K562 (cell line): ENCODE results near the gene METTL2B. TPM values are rescaled to one million over a fixed set of nuclear protein-coding genes. Genes with fewer than 3 reads are reported as not detected.

Source experiments
- CHD1 ChIP-seq: fragments of 200-600 bp; sonication (generic); IDR thresholded peaks from one replicate; pipeline ENCODE4 v1.6.1; 2012; ENCODE audit warnings: mild to moderate bottlenecking, moderate library complexity, low read length, inconsistent platforms
- FOXA3 ChIP-seq, 2 experiments: fragments of 450-650 bp in 1 of 2; sonication (generic) in 1 of 2; formaldehyde crosslinking; IDR thresholded peaks in 1 of 2; conservative IDR thresholded peaks in 1 of 2; 2 replicates each; pipeline versions ENCODE4 v1.4.0 to v1.8.0; 2020 to 2022; ENCODE audit warnings: mild to moderate bottlenecking in 2 of 2, missing genetic modification reagents in 1 of 2
- FOXK2 ChIP-seq, 2 experiments: fragments of 450-650 bp; IDR thresholded peaks in 1 of 2; conservative IDR thresholded peaks in 1 of 2; 2 replicates each; pipeline ENCODE4 v1.6.1; 2016; ENCODE audit warnings: low read depth in 2 of 2, mild to moderate bottlenecking in 1 of 2
- GABPB1 ChIP-seq: sonication (generic); formaldehyde crosslinking; IDR thresholded peaks from 2 replicates; pipeline ENCODE4 v1.8.0; 2022; ENCODE audit warnings: mild to moderate bottlenecking, missing genetic modification reagents
- GATAD2A ChIP-seq: fragments of 450-650 bp; IDR thresholded peaks from 2 replicates; pipeline ENCODE4 v1.6.1; 2017
- HDAC8 ChIP-seq: fragments of 450-650 bp; IDR thresholded peaks from 2 replicates; pipeline ENCODE4 v1.6.1; 2016; ENCODE audit warnings: mild to moderate bottlenecking, missing genetic modification characterization, moderate library complexity, missing compliant biosample characterization
- KLF16 ChIP-seq: IDR thresholded peaks from 2 replicates; pipeline ENCODE4 v1.6.1; 2016; ENCODE audit warnings: antibody characterized with exemption
- KLF6 ChIP-seq: fragments of 250-450 bp; sonication (Bioruptor Pico); IDR thresholded peaks from 2 replicates; pipeline ENCODE4 v1.4.0; 2020; ENCODE audit warnings: mild to moderate bottlenecking, moderate library complexity, borderline replicate concordance
- MAZ ChIP-seq, 2 experiments: fragments of 450-650 bp in 1 of 2; sonication (generic) in 1 of 2; formaldehyde crosslinking; IDR thresholded peaks in 1 of 2; conservative IDR thresholded peaks in 1 of 2; 2 replicates each; pipeline versions ENCODE4 v1.4.0 to v1.5.0; 2020; ENCODE audit warnings: mild to moderate bottlenecking in 1 of 2, missing genetic modification reagents in 1 of 2
- NCOR1 ChIP-seq: fragments of 450-650 bp; IDR thresholded peaks from 2 replicates; pipeline ENCODE4 v1.6.1; 2016; ENCODE audit warnings: mild to moderate bottlenecking, moderate library complexity
- NFRKB ChIP-seq: fragments of 450-650 bp; IDR thresholded peaks from 2 replicates; pipeline ENCODE4 v1.6.1; 2016; ENCODE audit warnings: low read depth
- PHF21A ChIP-seq: fragments of 450-650 bp; IDR thresholded peaks from 2 replicates; pipeline ENCODE4 v1.6.1; 2017; ENCODE audit warnings: low read depth, borderline replicate concordance
- RBBP5 ChIP-seq: fragments of 200-600 bp; sonication (generic); IDR thresholded peaks from 2 replicates; pipeline ENCODE4 v1.6.1; 2012; ENCODE audit warnings: borderline replicate concordance, mild to moderate bottlenecking, low read length, control low read depth, inconsistent platforms; ENCODE audit not compliant: insufficient read depth, poor library complexity, severe bottlenecking
- SIN3B ChIP-seq: fragments of 450-650 bp; IDR thresholded peaks from 2 replicates; pipeline ENCODE4 v1.6.1; 2017; ENCODE audit warnings: low read depth, mild to moderate bottlenecking, moderate library complexity
- SMAD4 ChIP-seq: fragments of 250-450 bp; sonication (Bioruptor Pico); conservative IDR thresholded peaks from 2 replicates; pipeline ENCODE4 v1.8.0; 2021; ENCODE audit warnings: inconsistent platforms, mild to moderate bottlenecking, moderate library complexity
- STAT6 ChIP-seq: sonication (generic); formaldehyde crosslinking; IDR thresholded peaks from 2 replicates; pipeline ENCODE4 v1.8.1; 2023; ENCODE audit warnings: mild to moderate bottlenecking, missing genetic modification reagents
- TAF1 ChIP-seq: IDR thresholded peaks from 2 replicates; pipeline ENCODE4 v1.6.1; 2011; ENCODE audit warnings: mild to moderate bottlenecking, low read length, moderate library complexity; ENCODE audit not compliant: insufficient read depth, control insufficient read depth, severe bottlenecking; ENCODE audit errors: extremely low read depth
- polyA plus RNA-seq, 8 experiments: library from polyadenylated mRNA; depleted of rRNA in 4 of 8; stranded (reverse) in 5 of 8; unstranded in 3 of 8; fragments of >200 nt; fragmentation: Nextera tagmentation in 2 of 8; fragmentation: Illumina TruSeq in 1 of 8; extraction: Ambion mirVana in 2 of 8; extraction: Trizol in 1 of 8; gene quantifications; 2 replicates each; pipeline versions ENCODE4 v1.2.1 to v1.2.3, GENCODE V29; 2011 to 2014; ENCODE audit warnings: inconsistent platforms in 1 of 8, missing spikeins in 1 of 8
- total RNA-seq, 7 experiments: library from RNA; depleted of rRNA in 6 of 7; stranded (reverse); fragments of >200 nt in 6 of 7; fragmentation: Illumina TruSeq in 2 of 7; extraction: Trizol in 2 of 7; gene quantifications; 2 replicates each; pipeline versions ENCODE4 v1.2.1 to v1.2.3, GENCODE V29; 2011 to 2021; ENCODE audit warnings: low replicate concordance in 1 of 7
- TF ChIP-seq, protein P1 (sequence below): fragments of 450-650 bp; IDR thresholded peaks from 2 replicates; pipeline ENCODE4 v1.6.1; 2017; ENCODE audit warnings: antibody characterized with exemption, mild to moderate bottlenecking

Gene METTL2B
- total and polyA plus RNA-seq, 9 of the 15 experiments (the other 6 are each of a cell fraction or from before 2014, with no cell fraction given): 35.9 to 95.7 (median 79.2) TPM

- peak; percentile 51; the same call in 1 of the 2 replicates for TF ChIP-seq PHF21A
- peak; percentile 33; the same call in 1 of the 2 replicates for TF ChIP-seq NCOR1
- peak in 1 of 2 experiments; percentile 11; a peak in 1 of 4 replicates for TF ChIP-seq FOXK2 (conservative IDR thresholded peaks at IDR 0.05 in 1 of 2, IDR thresholded peaks at IDR 0.05 in 1 of 2; ENCODE audit: low read depth in 2 of 2)
- peak; percentile 89 for TF ChIP-seq KLF6
- peak; percentile 92 for TF ChIP-seq TAF1
- TF ChIP-seq SMAD4 (CRISPR knock-in tag): peak; percentile 92
- TF ChIP-seq STAT6 (CRISPR knock-in tag): peak; percentile 71; the same call in 1 of the 2 replicates
- peak; percentile 96 for TF ChIP-seq GABPB1 (CRISPR knock-in tag)
- peak; percentile 98 for TF ChIP-seq RBBP5
- peak; percentile 62 for TF ChIP-seq KLF16
- peak; percentile 41 for TF ChIP-seq CHD1
- peak; percentile 68; the same call in 1 of the 2 replicates for TF ChIP-seq HDAC8 (tag)
- TF ChIP-seq, protein P1, sequence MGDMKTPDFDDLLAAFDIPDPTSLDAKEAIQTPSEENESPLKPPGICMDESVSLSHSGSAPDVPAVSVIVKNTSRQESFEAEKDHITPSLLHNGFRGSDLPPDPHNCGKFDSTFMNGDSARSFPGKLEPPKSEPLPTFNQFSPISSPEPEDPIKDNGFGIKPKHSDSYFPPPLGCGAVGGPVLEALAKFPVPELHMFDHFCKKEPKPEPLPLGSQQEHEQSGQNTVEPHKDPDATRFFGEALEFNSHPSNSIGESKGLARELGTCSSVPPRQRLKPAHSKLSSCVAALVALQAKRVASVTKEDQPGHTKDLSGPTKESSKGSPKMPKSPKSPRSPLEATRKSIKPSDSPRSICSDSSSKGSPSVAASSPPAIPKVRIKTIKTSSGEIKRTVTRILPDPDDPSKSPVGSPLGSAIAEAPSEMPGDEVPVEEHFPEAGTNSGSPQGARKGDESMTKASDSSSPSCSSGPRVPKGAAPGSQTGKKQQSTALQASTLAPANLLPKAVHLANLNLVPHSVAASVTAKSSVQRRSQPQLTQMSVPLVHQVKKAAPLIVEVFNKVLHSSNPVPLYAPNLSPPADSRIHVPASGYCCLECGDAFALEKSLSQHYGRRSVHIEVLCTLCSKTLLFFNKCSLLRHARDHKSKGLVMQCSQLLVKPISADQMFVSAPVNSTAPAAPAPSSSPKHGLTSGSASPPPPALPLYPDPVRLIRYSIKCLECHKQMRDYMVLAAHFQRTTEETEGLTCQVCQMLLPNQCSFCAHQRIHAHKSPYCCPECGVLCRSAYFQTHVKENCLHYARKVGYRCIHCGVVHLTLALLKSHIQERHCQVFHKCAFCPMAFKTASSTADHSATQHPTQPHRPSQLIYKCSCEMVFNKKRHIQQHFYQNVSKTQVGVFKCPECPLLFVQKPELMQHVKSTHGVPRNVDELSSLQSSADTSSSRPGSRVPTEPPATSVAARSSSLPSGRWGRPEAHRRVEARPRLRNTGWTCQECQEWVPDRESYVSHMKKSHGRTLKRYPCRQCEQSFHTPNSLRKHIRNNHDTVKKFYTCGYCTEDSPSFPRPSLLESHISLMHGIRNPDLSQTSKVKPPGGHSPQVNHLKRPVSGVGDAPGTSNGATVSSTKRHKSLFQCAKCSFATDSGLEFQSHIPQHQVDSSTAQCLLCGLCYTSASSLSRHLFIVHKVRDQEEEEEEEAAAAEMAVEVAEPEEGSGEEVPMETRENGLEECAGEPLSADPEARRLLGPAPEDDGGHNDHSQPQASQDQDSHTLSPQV: peak; percentile 90
- TF ChIP-seq NFRKB: peak; percentile 95
- TF ChIP-seq SIN3B: peak; percentile 99
- TF ChIP-seq FOXA3 (CRISPR knock-in tag; conservative IDR thresholded peaks at IDR 0.05 in 1 of 2, IDR thresholded peaks at IDR 0.05 in 1 of 2): peak in 1 of 2 experiments; percentile 67; a peak in 1 of 4 replicates
- TF ChIP-seq MAZ (CRISPR knock-in tag; conservative IDR thresholded peaks at IDR 0.05 in 1 of 2, IDR thresholded peaks at IDR 0.05 in 1 of 2): peak in 1 of 2 experiments; percentile 61; a peak in 2 of 4 replicates
- 0 out of 2 replicates have a peak, but pooled peaks have one; percentile 20 for TF ChIP-seq GATAD2A
- TF ChIP-seq, all 486 proteins: peak for 171; not testable (repeated sequence) for 315
Observed at GRCh38 chr7:128476402-128477335, at the start of gene METTL2B (continued).
